ENCODE measurements around the gene TAPT1.

Gene TAPT1, protein sequence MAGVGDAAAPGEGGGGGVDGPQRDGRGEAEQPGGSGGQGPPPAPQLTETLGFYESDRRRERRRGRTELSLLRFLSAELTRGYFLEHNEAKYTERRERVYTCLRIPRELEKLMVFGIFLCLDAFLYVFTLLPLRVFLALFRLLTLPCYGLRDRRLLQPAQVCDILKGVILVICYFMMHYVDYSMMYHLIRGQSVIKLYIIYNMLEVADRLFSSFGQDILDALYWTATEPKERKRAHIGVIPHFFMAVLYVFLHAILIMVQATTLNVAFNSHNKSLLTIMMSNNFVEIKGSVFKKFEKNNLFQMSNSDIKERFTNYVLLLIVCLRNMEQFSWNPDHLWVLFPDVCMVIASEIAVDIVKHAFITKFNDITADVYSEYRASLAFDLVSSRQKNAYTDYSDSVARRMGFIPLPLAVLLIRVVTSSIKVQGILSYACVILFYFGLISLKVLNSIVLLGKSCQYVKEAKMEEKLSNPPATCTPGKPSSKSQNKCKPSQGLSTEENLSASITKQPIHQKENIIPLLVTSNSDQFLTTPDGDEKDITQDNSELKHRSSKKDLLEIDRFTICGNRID

DNA sequence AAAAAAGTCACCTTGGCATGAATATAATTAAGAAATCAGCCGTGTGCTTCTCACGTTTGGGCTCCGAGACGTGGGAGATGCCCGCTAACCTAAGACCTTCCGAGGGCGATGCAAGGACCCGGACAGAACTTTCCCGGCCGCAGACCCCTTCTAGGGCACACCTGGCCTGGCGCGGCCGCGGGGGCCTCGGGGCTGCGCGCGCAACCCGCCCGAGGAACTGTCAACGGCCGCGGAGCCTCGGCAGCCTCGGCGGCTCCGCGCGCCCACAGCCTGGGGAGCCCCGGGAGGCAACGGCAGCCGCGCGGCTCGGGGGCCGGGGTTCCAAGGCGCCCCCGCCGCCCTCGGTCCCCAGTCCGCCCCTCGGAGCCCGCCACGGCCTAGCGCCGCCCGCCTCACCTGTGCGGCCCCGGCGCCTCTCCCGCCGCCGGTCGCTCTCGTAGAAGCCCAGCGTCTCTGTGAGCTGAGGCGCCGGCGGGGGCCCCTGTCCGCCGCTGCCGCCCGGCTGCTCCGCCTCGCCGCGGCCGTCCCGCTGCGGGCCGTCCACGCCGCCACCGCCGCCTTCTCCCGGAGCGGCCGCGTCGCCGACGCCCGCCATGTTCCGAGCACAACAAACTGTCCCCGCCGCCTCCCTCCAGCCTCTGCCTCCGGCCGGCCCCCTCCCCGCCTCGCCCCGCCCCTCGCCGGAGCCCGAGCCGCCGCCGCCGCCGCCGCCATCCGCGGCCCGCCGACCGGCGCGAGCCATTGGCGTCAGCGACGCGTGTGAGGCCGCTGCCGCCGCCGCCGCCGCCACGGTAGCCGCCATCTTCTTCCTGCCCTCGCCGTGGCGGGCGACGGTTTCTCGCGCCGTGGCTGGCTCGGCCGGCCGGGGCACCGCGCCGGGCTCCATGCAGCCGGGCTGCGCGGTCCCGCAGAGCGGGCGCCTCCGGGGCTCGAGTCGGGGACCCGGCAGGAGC lies at the start of gene TAPT1:
Gene TAPT1, minus strand, starts transcription at position 609 of the 953 bp plus-strand sequence. Its CDS starts 14 bp downstream, at position 595.
- no peak for DNase-seq (ENCODE audit: low read depth)

DNA sequence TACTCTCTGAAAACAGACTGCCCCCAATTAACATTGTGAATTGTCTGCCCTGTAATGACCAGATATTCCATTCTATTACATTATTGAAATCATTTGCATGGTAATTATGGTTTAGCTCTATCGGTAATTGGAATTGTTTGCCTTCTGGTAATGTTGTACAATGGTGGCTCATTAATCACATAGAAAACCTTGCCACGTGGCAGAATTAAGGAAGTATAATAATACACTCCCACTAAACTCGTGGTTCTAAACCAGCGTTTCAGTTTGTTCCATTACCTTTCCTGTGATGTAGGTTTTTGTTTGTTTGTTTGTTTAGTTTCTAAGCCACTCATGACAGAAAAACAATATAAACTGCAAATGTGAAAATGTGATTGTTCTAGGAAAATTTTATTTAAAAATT lies 45.1 kb upstream of the TAPT1 start:
- DNase-seq (ENCODE audit: low read depth), result no peak

DNA sequence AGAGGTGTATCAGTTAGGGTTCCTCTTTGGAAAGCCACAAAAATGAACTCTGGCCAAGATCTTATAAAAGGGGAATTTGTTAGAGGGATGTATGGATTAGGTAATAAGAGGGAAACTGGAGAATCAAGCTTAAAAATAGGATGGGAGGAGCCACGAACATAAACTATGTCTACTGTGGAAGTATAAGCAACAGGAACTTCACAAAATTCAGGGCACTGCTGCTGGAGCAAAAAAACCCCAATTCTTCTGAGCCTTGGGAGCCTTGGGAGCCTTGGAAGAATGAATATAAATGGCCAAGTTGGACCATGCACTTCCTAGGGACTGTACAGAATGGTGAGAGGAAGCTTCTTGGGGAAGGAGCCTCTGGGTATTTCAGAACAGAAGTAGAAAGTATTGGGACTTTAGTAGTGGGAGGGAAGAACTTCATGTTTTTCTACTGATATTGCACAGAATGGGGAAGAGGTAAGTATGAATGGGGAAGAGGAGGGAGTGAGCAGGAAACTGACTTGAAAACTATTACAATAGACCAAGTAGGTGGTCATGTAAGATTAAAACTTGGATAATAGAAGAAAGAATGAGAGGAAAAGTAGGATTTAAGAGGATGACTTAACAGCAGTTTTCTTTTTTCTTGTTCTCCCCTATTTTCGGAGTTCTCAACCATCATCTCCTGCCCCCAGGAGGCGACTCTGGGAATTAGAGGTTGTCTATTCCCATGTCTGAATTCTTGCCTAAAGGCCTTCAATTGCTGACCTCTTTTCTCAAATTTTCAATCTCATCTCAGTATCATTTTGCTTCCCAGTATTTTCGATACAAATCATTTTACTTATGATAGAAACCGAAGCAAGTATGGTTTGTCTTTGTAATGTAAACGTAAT lies 44.4 kb upstream of the TAPT1 start:
- no peak for DNase-seq (ENCODE audit: low read depth)

DNA sequence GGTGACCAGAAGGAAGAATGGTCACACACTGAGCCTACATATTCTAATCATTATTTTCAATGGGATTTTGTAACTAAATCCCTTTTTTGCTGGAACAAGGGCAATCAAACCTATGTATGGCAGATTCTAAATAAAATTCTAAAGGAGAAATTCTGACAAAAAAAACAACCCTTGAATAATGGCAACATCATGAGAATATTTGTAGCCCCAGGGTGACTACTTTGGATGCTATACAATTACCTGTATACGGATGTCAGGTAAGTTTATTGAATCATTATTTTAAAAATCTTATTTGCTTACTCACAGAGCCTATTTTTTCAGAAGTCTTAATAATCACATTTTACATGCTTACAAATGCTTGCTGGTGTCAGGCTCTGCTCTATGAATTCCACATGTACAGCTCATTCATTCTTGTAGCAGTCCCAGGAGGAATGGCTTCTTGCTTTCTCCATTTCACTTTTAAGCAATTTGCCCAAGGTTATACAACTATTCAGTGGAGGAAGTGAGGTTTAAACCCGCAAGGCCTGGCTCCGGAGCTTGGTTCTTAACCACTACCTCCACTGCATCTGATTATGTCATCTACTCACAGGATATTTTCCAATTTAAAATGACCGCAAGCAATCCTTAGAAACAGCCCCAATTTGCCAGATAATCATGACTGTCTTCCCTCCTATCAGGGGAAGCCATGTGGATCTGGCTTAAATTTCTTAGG lies 43.6 kb upstream of the TAPT1 start:
- DNase-seq (ENCODE audit: low read depth), result peak; percentile 74

DNA sequence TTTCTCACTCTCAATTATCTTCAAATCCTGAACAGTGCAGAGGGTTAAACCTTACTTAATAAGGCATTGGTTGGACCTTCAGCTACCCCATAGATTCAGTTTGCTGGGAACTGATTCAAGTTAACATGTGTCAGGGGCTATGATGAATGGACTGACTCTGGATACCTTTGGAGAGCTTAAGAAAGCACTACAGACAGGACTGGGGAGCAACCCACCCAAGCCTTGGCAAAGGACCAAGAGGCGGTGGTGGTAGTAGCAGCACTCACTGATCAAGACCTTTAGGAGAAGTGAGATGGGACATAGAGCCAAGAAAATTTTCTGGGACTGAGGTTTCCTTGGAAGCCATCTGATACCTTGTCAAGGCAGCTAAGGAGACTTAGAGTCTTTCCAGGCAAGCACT lies 43.0 kb upstream of the TAPT1 start:
- no peak for DNase-seq (ENCODE audit: low read depth)

DNA sequence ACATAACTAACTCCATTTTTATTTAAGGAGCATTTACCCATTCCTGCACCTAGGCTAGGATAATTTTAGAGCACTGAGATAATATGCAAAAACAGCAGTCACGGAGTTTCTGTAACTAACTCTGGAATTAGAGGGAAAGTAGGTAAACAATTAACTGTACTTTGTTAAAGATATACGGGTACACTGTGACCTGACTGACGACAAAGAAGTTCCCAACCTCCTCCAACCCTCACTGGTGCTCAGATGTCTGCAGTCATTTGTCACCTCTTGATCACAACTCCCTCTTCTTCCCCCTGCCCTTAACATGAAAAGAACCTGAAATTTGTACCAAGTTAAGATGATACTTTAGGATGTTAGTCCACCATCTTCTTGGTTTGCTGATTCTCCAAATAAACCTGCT lies 42.0 kb upstream of the TAPT1 start:
- no peak for DNase-seq (ENCODE audit: low read depth)

DNA sequence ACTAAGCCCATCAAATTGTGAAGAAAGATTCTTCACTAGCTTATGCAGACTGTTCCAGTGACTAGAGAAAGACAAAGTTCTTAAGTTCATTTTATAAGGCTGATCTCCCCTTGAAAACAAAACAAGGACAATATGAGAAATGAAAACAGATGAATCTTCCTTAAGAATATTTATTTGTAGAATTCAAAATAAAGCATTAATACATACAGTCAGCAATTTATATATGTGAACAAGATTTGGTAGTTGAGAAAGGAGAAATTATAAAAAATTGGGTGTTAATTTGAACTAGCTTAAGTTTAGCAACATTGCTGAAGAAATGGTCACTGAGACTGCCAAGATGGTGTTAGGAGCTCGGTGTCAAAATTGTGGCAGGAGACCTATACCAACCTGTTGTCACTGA lies 41.4 kb upstream of the TAPT1 start:
- DNase-seq (ENCODE audit: low read depth), result no peak

DNA sequence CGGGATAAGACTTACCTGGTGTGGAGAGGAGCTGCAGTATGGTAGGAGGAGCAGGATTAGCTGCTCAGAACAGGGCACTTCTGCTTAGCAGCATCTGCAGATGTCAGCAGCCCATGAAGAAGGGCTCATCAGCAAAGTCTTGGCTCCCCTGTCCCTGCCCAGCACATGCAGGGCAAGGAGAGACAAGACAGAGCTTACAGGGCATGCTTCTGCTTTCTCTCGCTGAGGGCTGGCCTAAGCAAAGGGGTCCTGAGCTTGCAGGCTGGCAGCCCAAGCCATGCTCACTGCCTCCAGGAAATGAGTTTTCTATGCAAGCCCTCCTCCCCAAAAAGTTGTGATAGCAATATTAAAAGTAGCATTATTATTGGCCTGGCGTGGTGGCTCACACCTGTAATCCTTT lies 39.5 kb upstream of the TAPT1 start:
- no peak for DNase-seq (ENCODE audit: low read depth)

DNA sequence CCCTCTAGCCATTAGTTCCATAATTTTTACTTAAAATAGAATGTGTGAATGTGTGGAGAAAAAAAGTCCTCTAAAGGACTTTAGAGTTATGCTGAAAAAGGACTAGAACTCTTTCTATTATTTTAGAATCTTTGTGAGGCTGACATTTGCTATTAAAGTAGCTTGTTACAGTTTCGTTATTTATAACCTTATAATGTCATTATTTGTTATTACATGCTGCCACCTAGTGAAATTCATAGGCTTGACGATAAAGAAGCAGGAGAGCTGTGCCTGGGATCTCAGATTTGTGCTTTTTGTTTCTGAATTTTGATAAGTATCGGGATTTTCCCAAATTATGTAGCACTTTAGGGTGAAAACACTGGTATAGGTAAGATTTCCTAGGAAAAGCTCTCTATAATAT lies 38.5 kb upstream of the TAPT1 start:
- no peak for DNase-seq (ENCODE audit: low read depth)

DNA sequence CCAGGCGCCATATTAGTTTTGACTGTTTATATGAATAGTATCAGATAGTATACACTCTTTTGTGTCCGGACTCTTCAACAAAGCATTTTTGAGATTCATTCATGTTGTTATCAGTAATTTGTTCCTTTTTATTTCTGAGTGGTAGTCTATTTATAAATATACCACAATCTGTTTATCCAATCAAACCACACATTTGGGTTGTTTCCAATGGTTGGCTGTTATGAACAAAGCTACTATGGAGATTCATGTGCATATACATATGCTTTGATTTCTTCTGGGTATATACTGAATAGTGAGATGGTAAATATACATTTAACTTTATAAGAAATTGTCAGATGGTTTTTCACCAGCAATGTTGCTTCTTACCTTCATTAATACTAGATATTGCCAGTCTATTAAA lies 36.8 kb upstream of the TAPT1 start:
- no peak for DNase-seq (ENCODE audit: low read depth)

DNA sequence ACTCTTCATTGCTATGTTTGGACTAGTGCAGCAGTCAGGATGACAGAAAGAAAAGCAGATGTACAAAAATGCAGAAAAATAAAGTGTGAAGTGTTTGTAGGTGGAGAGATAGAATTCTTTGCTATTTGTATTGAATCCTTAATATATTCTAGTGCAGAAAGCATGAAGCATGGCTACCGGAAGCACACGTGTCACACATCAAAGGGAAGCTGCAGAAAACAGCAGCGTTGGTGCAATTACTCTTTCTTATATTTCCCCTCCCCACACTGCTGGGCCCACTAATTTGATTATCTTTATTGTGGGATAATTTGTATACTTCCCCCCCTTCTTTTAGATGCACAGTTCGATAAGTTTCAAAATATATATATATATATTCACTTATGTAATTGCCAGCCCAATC lies 35.9 kb upstream of the TAPT1 start:
- no peak for DNase-seq (ENCODE audit: low read depth)

DNA sequence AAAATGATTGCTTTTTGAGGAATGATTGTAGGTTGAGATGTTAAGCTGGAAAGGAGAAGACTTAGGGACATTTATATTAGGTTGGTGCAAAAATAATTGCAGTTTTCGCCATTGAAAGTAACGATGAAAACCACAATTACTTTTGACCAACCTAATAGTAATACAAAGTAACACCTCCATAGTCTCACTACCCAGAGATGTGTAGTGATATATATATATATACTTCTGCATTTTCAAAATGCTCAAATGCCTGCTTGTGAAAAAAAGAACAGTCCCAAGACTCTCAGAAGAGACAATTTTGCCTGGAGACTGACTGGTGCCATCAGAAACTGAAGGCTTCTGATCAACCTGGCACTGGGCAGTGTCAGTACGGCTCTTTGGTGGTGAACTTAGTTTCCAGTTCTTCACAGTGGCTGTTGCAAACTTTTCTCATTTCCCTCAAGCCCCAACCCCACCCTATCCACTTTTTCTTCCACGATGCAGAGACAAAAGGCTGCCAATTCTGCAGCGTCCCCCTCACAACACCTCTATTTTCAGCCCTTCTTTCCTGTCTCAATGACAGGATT lies 35.1 kb upstream of the TAPT1 start:
- no peak for DNase-seq (ENCODE audit: low read depth)

DNA sequence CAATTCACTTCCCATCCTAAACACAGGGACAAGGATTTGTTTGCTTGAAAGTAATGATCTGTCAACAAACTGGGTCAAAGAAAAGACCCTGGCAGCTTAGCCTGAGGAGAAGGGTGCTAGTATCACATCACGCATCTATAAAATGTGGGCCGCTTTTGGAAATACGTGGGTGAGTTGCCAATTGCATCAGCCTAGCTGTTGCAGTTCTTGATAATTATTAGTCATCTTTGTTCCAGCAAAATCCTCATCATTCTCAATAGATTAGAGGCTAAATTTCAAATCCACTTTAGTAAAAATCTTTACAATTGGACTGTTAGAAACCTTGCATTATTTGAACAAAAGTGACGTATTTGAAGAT lies 33.6 kb upstream of the TAPT1 start:
- DNase-seq (ENCODE audit: low read depth), result no peak

DNA sequence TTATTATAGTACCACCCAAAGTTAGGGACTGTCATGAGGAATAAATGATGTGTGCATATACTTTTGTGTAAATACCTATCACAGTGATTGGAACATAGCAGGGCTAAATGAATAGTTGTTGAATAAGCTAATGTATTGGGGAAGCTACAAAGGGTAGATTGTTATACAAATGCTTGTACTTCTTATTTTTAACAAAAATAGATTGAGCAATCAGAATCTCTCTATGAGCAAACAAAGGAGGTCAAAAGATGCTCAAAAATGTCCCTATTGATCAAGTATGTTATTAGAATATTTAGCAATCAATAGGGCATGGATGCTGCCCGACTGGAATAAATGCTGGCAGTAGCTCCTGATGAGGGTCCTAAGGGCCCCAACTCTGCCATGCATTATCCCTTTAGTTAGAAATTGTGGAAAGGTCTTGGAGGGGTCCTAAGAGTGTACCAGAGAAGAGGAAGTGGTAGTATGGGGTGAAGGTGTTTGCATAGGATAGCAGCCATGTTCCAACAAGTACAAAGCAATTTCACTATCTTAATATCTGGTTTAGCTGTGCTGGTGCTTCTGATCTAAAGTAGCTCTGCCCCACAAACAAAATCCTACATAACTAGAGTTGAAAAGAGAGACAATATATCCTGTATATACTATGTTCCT lies 33.1 kb upstream of the TAPT1 start:
- DNase-seq (ENCODE audit: low read depth), result no peak

DNA sequence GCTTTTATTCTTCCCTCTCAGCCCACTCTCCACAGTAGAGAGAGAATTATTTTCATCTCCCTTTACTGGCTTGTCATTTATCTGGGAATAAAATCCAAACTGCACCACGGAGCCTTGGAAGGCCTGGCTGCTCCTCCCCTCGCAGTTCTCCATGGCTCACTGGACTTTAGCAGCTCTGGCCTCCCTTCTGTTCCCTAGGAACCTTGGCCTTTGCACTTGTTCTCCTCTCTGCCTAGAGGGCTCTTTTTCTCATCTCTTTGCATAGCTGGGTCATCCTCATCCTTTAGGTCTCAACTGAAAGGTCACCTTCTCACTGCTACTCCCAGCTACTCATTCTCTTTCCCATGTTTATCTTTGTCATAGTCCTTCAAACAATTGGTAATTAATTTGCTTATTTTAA lies 31.3 kb upstream of the TAPT1 start:
- DNase-seq (ENCODE audit: low read depth), result no peak

DNA sequence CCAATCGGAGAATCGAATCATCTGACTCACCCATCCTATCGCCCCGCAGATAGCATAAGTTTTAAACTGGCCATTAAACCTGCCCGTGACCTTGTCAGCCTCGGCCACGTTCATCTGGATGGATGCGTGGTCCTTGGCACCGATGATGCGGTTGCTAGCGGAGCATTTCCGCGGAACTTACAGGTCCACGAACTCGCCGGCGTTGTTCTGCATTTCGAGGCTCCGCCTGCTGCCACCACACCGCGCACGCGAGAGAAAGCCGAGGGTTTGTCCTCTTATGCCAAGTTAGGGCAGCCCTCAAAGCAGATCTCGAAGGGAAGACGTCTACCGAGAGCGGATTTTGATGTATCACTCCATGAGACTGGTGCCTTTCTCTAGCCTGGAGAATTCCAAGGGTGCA lies 30.1 kb upstream of the TAPT1 start:
- DNase-seq (ENCODE audit: low read depth), result no peak

DNA sequence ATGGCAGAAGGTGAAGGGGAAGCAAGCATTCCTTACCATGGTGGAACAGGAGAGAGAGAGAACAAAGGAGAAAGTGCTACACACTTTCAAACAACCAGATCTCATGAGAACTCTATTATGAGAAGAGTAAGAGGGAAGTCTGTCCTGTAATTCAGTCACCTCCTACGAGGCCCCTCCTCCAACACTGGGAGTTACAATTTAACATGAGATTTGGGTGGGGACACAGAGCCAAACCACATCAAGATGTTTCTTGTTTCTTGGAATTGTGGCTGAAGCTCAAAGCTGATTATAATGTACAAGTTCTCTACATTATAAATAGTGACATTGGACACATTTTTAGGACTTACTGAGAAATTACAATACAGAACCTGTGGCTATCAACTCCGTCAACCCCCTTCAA lies 29.5 kb upstream of the TAPT1 start:
- no peak for DNase-seq (ENCODE audit: low read depth)

DNA sequence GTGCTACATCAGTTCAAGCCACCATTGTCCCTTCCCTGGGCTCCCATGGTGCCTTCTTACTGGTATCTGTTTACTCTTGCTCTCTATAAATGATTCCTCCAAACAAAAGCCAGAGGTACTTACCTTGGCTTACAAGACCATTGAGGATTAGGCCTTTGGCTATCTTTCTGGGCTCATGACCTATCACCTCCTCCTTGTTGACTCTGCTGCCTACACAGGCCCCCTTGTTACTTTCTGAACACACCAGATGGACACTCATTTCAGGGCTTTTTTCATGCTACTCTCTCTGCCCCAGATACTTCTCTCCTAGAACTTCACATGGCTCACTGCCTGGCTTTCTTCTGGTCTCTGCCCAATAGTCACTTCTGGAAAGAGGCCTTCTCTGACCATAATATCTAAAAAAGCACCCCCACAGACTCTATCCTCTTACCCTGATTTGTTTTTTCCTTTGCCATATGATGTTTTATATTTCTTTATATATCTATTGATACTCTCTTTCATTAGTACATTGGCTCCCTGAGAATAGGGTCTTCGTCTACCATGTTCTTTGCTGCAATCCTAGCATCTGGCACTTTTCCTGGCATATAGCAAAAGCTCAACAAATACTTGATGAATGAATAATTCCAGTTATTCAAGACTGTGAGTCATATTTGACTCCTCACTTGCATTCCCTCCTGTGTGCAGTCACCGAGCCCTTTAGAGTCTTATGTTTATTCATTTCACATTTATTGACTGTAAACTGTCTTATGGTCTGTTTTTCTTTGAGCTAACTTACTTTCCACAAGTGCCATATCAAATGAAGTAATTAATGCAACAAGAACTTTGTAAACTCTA lies 27.1 kb upstream of the TAPT1 start:
- peak; percentile 65 for DNase-seq (ENCODE audit: low read depth)

DNA sequence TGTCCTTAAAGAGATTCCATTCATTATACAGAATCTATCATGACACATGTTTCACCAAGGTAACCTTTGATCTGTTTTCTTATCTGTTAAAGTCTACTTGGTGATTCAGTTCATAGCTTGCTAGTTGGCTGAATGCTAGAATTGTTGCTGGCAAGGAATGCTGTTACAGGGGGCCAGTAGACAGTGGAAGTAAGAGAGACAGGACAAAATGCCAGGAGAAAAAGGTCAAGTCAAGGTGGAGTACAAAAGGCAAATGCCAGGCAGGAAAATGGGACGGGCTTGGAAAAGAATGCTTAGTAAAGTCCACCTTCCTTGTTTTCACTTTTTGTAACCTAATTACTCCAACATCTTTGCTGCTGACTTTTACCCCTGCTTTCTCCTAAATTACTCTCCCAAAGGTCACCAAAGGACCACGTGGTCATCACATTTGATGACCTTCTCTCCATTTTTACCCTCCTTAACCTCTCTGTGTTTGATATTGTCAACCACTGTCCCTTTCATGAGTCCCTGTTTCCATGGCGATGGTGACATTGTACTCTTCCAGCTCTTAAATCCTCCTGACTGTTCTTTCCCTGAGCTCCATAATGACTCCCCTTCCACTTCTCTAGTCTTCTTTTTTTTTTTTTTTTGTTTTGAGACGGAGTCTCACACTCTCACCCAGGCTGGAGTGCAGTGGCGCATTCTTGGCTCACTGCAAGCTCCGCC lies 24.5 kb upstream of the TAPT1 start:
- no peak for DNase-seq (ENCODE audit: low read depth)
